ENCODE results near the gene BTLA.

- TF ChIP-seq TAF1 (IDR thresholded peaks at IDR 0.05; ENCODE audit: low read depth) (no peak), EP300 (IDR thresholded peaks at IDR 0.05; ENCODE audit: borderline replicate concordance) (no peak), YY1 (IDR thresholded peaks at IDR 0.05; ENCODE audit: low read depth) (no peak), TEAD4 (IDR thresholded peaks at IDR 0.05) (no peak)
These were observed 31.3 kb upstream of the BTLA start for GRCh38 chr3:112530573-112530972.

Data from Ishikawa (cell line).